ENCODE measurements around the gene SEMA4A.
"Not testable (repeated sequence)": the region's sequence is repeated elsewhere in the genome, so short reads cannot be mapped to it uniquely, and the experiment has no call there.

SEMA4A gene

DNA sequence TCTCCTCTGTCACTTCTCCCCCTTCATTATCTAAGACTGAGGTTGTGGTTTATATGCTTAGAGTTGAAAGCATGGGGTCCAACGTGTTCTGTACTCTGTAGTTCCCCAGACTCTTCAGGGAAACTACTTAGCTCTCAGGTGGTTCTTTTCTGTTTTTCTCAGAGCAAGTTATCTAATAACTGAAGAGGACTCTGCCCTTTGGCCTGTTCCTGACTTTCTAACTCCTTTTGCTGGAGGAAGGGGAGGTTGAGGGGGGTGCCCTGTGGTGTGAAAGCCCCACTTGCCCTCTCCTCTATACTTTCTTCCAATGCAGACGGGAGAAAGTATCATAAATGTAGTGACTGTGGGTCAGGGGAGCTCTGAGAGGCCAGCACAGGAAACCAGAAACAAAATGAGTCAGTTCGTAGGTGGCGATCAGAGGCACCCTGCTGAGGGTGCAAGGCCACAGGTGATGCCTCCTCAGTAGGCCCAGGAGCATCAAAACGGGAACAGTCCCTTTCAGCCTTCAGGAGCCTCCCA, 45.5 kb downstream of the SEMA4A start:
- DNase-seq: no peak

DNA sequence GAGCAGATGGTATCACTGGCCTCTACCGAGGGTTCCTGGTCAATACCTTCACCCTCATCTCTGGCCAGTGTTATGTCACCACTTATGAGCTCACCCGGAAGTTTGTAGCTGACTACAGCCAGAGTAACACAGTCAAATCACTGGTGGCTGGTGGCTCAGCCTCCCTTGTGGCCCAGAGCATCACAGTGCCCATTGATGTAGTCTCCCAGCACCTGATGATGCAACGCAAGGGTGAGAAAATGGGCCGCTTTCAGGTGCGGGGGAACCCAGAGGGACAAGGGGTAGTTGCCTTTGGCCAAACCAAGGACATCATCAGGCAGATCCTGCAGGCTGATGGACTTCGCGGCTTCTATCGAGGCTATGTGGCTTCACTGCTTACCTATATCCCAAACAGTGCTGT, 46.7 kb downstream of the SEMA4A start:
- no peak for DNase-seq

DNA sequence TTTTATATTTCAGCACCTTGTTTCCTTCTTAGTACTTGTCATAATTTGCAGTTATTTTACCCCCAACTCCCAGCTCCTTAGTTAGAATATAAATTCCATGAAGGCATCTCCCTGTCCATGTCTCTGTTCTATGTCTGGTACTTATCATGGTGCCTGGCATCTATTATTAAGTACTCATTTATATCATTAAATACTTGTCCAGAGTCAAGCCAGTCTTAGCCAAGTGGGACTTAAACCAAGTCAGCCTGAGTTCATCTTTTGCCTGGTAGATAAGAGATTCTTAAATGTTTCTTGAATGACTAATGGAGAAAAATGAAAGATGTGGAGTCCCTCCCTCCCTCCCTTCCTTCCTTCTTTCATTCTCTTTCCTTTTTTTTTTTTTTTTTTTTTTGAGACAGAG, 49.9 kb downstream of the SEMA4A start:
- DNase-seq: no peak

DNA sequence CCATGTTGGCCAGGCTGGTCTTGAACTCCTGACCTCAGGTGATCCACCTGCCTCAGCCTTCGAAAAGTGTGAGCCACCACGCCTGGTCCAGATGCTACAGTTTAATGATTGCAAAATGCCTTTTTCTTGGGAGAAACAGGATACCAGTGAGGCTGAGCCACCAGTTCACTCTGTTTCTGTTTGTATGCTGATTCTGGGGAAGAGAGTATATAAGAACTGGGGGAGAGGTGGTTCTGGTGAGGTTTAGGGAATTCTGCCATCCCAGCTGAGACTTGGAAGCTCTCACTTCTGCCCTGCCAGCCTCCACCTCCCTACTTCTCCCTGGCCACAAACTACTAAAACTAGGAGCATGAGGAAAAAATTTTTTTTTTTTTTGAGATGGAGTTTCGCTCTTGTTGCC, 51.3 kb downstream of the SEMA4A start:
- no peak for DNase-seq

- DNase-seq: no peak
Measured at GRCh38 chr1:156211243-156211642, 57.9 kb downstream of the SEMA4A start.

DNA sequence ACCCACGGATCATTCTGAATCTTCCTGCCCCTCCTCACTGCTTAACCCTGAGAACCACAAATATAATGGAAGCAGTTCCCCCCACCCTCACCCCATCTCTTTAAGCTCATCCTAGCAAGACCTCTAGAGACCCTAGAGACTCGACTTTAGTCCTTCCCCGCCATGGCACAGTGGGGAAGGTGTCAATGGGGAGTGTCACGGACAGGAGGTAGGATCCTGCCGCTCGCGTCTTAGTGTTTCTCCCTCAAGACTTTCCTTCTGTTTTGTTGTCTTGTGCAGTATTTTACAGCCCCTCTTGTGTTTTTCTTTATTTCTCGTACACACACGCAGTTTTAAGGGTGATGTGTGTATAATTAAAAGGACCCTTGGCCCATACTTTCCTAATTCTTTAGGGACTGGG, 58.7 kb downstream of the SEMA4A start:
- no peak for DNase-seq

DNA sequence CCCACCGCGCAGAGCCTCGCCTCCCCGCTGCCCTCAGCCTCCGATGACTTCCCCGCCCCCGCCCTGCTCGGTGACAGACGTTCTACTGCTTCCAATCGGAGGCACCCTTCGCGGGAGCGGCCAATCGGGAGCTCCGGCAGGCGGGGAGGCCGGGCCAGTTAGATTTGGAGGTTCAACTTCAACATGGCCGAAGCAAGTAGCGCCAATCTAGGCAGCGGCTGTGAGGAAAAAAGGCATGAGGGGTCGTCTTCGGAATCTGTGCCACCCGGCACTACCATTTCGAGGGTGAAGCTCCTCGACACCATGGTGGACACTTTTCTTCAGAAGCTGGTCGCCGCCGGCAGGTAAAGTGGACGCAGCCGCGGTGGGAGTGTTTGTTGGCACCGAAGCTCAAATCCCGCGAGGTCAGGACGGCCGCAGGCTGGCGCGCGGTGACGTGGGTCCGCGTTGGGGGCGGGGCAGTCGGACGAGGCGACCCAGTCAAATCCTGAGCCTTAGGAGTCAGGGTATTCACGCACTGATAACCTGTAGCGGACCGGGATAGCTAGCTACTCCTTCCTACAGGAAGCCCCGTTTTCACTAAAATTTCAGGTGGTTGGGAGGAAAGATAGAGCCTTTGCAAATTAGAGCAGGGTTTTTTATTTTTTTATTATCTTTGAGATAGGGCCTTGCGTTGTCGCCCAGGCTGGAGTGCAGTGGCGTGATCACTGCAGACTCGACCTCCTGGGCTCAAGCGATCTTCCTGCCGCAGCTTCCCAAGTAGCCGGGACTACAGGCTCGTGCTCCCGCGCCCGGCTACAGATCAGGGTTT, 59.7 kb downstream of the SEMA4A start, which contains the start of gene PMF1:
PMF1 (plus strand) TSS at position 175 of the 811 bp plus-strand sequence; CDS start at position 184, 9 bp downstream.
- DNase-seq: peak; percentile 99

DNA sequence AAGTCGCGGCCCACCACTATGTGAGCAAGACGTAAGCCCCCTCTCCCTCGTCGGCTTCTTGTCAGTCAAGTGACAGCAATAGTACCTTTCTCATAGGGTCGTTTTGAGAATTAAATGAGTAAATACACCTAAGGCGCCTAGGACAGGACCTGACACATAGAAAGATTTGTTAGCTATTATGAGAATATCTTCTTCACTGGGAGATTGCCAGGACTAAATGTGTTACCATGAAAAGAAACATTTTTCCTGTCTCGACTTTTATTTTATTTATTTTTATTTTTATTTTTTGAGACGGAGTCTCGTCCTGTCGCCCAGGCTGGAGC, 60.2 kb downstream of the SEMA4A start:
- DNase-seq: no peak

DNA sequence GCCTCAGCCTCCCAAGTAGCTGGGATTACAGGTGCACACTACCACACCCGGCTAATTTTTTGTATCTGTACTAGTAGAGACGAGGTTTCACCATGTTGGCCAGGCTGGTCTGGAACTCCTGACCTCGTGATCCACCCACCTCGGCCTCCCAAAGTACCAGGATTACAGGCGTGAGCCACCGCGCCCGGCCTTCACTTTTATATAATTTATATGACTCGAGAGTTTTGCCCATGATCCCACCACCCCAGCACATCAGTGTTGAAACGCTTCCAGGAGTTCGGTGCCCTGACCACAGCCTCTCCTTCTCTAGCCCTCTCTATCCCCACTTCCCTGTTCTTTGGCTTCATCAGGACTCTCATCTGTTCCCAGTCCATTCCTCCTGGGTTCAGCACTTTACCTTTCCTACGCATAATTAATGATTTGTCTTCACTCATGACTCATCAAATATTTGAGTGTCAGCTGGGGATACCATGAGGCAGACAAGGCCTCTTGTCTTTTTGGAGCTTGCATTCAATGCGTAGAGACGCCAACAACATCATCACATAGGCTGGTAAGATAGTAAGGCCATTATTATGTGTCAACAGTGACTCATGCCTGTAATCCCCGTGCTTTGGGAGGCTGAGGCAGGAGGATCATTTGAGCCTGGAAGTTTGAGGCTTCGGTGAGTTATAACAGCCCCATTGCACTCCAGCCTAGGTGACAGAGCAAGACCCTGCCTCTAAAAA, 60.8 kb downstream of the SEMA4A start:
- peak; percentile 23 for DNase-seq

- DNase-seq: not testable (repeated sequence)
Measured at GRCh38 chr1:156216361-156217086, 63.1 kb downstream of the SEMA4A start.

DNA sequence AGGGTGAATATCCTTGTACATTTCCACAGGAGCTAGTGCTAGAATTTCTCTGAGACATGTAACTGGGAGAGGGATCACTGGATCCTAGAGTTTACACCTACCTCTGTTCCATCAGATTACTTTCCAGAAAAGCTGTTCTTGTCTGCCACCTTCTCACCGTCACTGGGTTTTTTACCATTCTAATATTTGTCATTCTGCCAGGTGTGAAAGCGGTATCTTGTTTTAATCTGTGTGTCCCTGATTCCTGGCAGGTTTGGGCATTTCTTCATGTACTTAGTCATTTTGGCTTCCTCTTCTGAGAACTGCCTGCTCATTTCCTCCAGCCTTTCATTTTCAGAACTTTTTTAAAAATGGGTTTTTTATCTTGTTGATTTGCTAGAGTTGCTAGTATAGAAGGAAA, 64.5 kb downstream of the SEMA4A start:
- no peak for DNase-seq

GRCh38 chr1:156220226-156220625, 66.8 kb downstream of the SEMA4A start:
- DNase-seq: no peak

GRCh38 chr1:156221986-156222692, 68.8 kb downstream of the SEMA4A start:
- DNase-seq: no peak

GRCh38 chr1:156225677-156226014, 72.3 kb downstream of the SEMA4A start:
- DNase-seq: no peak

- DNase-seq: no peak
Measured at GRCh38 chr1:156226116-156226538, 72.7 kb downstream of the SEMA4A start.

GRCh38 chr1:156226782-156227181, 73.4 kb downstream of the SEMA4A start:
- no peak for DNase-seq

Data from NCI-H69 (cell line).